GM21529 (cell line): ENCODE measurements around the gene ST6GALNAC6.

Experiments
- ATAC-seq: cut with Tn5 transposase; IDR thresholded peaks from one replicate; pipeline ENCODE4 v1.9.1; 2021; ENCODE audit not compliant: unreplicated experiment

The ST6GALNAC6 gene

DNA sequence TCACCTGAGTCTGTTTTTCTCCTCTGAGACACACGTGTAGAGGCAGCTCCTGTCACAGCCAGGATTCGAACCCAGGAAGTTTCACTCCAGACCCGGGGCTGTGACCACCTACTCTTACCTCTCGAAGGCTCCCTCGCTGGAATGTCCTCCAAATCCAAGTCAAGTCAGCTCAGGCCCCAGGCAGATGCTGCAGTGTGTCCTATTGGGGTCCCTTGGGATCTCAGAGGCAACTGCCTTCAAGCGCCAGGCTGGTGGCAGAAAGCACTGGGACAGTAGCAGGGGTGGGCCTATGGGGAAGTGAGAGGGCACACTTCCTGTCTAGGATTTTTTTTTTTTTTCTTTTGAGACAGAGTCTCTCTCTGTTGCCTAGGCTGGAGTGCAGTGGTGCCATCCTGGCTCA lies 18.2 kb upstream of the ST6GALNAC6 start:
- no peak for ATAC-seq

DNA sequence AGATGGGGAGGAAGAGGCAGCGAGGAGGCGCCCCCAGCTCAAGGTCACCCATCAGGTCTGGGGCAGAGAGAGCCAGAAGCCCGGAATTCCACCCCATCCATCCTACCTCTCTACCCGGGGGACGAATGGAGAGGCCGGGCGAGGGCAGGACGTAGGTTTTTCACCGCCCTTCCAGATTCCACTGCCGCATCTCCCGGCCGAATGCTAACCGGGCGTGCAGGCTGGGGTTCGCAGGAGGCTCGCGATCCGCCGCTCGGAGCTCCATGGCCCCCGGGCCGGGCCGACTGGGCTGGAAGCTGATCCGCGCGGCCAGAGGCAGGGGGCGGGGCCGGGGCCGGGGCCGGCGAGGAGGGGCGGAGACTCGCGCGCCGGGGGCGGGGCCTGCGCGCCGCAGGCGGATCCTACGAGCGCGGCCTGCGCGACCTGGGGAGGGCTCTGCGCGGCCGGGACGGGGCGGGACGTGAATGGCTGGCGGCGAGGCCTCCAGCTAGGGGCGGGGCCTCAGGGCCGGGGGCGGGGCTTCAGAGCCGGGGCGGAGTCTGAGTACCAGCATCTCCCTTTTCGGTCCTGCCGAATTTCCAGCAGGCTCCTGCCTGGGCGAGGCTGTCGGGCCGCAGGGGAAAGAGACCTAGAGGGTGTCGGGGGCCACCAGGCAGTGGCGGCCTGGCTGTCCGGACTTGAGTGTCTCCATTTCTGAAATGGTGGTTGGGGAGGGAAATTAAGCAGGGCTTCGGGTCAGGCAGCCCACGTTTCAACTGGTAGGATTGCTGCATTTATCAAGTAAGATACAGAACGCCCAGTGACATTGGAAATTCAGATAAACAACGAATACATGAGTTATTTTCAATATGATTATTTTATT lies 17.5 kb upstream of the ST6GALNAC6 start, which contains the start of gene ST6GALNAC4:
Gene ST6GALNAC4 (minus strand): TSS at position 322 of the 862 bp plus-strand sequence. CDS start 622 bp downstream, outside the sequence.
- ATAC-seq, result peak; percentile 68

DNA sequence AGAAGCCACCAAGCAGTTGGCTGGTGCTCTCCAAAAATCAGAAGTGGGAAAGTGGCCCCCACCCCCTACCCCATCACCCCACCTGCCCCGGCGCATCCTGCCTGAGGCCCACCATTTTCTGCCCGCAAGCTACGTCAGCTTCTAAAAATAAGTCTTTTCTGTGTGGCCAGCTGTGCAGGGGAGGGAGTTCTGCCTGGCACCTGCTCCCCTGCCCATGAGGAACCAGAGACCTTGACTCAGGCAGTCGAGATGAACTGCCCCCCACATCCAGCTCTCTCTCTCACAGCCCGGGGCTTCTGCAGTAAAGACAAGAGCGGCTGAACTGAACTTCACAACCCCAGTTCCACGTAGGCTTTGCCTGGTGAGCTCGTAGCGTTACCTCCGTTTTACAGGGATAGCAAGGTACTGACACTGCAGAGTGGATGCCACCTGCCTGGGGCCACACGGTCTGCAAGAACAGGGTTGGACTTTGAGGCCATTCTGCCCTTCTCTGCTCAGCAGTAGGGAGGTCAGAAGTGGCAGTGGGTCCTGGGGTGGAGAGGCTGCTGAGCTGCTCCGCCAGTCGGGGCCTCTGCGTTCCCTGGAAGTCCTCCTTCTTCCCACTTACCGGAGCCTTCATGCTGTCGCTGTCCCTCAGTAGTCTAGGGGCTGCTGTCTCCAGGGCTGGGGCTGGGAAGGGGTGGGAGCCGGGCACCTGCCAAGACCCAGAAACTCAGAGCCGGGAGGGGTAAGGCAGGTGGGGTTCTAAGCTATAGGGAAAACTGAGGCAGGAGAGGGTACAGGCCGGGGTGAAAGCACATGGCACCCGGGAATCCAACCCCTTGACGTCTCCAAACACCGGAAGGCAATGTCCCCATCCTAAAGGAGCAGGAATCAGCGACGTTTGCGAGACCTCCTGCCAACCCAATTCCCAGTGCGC lies 16.7 kb upstream of the ST6GALNAC6 start:
- no peak for ATAC-seq

- no peak for ATAC-seq
Observed at GRCh38 chr9:127915325-127915752, 15.9 kb upstream of the ST6GALNAC6 start.

DNA sequence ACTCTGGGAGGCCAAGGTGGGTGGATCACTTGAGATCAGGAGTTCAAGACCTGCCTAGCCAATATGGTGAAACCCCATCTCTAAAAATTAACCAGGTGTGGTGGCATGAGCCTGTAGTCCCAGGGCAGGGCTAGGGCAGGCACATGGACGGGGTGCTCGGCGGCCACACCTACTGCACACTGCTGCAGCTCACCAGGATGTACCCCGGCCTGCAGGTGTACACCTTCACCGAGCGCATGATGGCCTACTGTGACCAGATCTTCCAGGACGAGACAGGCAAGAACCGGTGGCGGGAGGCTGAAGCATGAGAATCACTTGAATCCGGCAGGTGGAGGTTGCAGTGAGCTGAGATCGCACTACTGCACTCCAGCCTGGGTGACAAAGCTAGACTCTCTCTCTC lies 14.3 kb upstream of the ST6GALNAC6 start:
- ATAC-seq, result no peak

- no peak for ATAC-seq
Observed at GRCh38 chr9:127912882-127913281, 13.5 kb upstream of the ST6GALNAC6 start.

GRCh38 chr9:127912296-127912695 lies 12.9 kb upstream of the ST6GALNAC6 start:
- no peak for ATAC-seq

- ATAC-seq, result no peak
Observed at GRCh38 chr9:127910613-127911205, 11.3 kb upstream of the ST6GALNAC6 start.

DNA sequence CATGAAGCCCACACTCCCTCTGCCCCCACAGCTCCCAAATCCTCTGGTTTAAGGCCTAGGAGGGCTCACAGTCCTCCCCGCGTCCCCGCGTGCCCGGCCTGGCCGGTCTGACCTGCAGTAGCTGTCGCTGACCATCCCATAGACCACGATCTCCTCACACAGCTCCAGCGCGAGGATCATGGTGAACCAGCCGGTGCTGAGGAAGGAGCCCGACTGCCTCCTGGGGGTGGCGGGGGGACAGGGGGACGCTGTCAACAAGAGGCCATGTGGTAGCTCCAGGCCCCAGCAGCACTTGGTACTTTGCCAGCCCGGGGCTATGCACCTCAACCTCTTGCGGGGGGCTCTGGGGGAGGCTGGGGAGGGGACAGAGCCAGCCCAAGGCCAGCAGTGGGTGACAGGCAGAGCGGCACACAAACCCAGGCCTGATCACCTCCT lies 10.5 kb upstream of the ST6GALNAC6 start:
- ATAC-seq, result no peak

DNA sequence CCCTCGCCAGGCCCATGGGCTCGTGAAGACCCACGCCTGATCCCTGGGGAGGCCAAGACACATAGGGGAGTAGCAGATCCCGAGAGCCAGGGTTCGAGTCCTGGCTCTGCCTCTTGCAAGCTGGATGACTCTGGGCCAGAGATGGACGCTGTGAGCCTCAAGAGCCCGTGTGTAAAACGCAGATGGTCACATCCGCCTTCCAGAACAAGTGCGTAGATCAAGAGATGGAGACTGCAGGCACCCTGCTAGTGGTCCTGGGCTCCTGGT lies 9.2 kb upstream of the ST6GALNAC6 start:
- ATAC-seq, result no peak

DNA sequence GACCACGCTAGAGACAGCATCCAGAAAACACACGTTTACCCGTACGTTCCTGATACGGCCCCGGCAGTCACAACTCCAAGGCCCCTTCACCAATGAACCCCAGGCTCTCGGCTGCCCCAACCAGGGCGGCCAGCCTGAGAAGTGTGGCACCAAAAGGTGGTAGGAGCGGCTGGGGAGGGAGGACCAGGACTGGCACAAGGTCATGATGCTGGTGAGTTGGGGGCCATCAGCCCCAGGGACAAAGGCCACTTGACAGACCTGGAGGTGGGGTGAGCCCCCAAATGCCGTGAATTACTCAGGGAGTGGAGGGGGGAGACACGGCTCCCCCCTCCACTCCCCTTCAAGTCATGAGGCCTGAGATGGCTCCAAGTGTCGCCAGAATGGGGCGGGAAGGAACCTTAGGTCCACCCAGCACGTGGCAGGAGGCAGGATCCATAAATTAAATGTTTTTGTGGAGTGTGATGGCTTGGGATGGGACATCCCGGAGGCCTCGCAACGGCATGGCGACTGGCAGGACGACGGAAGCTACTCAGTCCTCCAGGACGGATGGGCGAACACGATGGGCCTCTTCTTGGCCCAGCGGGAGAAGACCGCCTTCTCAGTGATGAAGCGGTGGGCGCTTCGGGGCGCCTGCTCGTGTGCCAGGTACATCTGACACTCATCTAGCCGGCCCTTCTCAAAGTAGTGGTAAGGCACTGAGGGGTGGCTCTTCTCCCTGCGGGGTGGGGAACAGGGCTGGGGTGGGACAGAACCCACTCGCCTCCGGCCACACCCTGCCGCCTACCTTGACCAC lies 8.7 kb upstream of the ST6GALNAC6 start:
- ATAC-seq, result no peak

DNA sequence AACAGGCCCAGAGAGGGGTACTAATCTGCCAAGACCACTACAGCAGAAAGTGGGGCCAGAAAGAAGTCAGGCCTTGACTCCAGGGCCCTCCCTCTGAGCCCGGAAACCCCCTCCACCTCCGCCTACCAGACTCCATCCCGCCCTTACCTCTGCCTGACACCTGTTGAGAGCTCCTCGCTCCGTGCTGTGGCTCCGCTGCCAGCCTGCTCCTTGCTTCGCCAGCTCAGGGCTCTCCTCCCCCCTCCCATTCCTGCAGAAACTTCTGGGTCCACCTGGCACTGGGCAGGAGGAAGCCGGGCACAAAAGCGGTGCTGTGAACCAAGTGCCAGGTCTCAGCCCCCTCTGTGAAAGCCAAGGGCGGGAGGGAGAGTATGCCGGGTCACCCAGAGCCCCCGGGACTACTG lies 6.4 kb upstream of the ST6GALNAC6 start:
- peak; percentile 28 for ATAC-seq

- no peak for ATAC-seq
Observed at GRCh38 chr9:127905004-127905728, 5.8 kb upstream of the ST6GALNAC6 start.

- no peak for ATAC-seq
Observed at GRCh38 chr9:127904561-127905003, 5.2 kb upstream of the ST6GALNAC6 start.

GRCh38 chr9:127903557-127904475 lies 4.4 kb upstream of the ST6GALNAC6 start:
- ATAC-seq, result peak; percentile 38

GRCh38 chr9:127898433-127899127 lies 823 bp downstream of the ST6GALNAC6 start:
- ATAC-seq, result peak; percentile 8

DNA sequence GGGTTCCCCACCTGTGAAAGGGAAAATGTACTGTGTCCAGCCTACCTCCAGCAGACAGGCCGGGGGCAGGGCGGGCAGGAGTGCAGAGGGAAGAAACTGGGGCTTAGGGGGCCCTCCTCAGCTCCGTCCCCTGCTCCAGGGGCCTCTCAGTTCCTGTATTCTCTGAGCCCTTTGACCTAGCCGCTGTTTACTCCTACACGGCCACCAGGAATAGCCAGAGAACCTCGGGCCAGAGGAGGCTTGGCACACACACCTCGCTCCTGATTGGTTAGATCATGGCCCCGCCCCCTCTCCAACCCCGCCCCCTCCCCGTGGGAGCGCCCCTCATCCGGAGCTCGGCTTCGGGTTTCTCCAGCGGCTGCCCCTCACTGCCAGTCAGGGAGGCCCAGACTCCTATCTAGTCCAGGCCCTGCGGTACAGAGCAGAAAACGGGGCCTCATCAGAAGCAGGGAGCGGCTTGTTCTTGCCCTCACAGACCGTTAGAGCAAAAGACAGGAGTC lies 2.2 kb downstream of the ST6GALNAC6 start:
- ATAC-seq, result no peak
